Cardiac muscle cell (in vitro differentiated cells and primary cell): ENCODE results near the gene FOXE3. TPM values are rescaled to one million over a fixed set of nuclear protein-coding genes. Genes with fewer than 3 reads are reported as not detected.

Experiments
- DNase-seq, 2 donors: peaks; one replicate each; pipeline versions ENCODE4 v3.0.0 to v3.0.0-alpha.2; 2010 to 2017; ENCODE audit warnings: low read depth in 1 of 2, low spot score in 1 of 2
- H3K27ac ChIP-seq: fragments of 200-600 bp; sonication (generic); 2 replicates; pipeline ENCODE4 v1.5.1; 2016
- H3K27me3 ChIP-seq: fragments of 200-600 bp; sonication (generic); 2 replicates; pipeline ENCODE4 v1.6.0; 2016; ENCODE audit warnings: control low read depth
- H3K36me3 ChIP-seq: fragments of 200-600 bp; sonication (generic); 2 replicates; pipeline ENCODE4 v1.5.1; 2016; ENCODE audit warnings: control low read depth
- H3K4me1 ChIP-seq: fragments of 200-600 bp; sonication (generic); 2 replicates; pipeline ENCODE4 v1.8.1; 2017; ENCODE audit warnings: low read depth, mild to moderate bottlenecking, mixed run types
- H3K4me3 ChIP-seq: fragments of 200-600 bp; sonication (generic); 2 replicates; pipeline ENCODE4 v1.5.1; 2016; ENCODE audit warnings: mild to moderate bottlenecking
- H3K9me3 ChIP-seq: fragments of 200-600 bp; sonication (generic); 2 replicates; pipeline ENCODE4 v1.5.1; 2017; ENCODE audit warnings: low read depth, mild to moderate bottlenecking, control low read depth
- polyA plus RNA-seq: library from polyadenylated mRNA; unstranded; fragments of >200 nt; fragmentation: Nextera tagmentation; extraction: Ambion mirVana; gene quantifications from 2 replicates; pipeline ENCODE4 v1.2.1, GENCODE V29; 2016
- total RNA-seq: library from RNA; depleted of rRNA; stranded (reverse); fragments of >200 nt; gene quantifications from 2 replicates; pipeline ENCODE4 v1.2.3, GENCODE V29; 2016
- TF ChIP-seq, protein P1 (sequence below): IDR thresholded peaks from 2 replicates; pipeline ENCODE4 v1.5.1; 2012; ENCODE audit warnings: low read depth, mild to moderate bottlenecking, low read length

FOXE3 gene
- total and polyA plus RNA-seq, 2 experiments from 2014 or later, result not detected

DNA sequence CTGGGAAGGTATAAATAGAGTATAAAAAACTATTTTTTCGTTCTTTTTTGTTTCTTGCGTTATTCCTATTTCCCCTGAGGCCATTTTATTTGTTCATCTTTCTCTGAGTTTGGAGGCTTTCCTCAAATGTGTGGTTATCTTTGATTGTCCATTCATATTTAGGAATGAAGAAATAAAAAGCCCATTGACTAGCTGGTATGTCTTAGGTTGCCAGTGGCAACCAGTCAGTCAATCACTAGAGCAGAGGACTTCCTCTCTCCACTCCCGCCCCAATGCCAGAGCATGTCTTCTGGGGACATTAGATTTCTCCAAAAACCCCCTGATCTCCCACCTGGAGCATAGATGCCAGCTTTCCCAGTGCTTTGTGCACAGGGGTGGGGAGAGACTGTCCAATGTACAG, 20.7 kb upstream of the FOXE3 start:
- no peak overlapping the region for H3K27ac ChIP-seq
- H3K4me1 ChIP-seq, result no peaks in the 10 kb centered on the region
- no peak for DNase-seq
- H3K4me3 ChIP-seq, result no peak overlapping the region
- TF ChIP-seq, protein P1, sequence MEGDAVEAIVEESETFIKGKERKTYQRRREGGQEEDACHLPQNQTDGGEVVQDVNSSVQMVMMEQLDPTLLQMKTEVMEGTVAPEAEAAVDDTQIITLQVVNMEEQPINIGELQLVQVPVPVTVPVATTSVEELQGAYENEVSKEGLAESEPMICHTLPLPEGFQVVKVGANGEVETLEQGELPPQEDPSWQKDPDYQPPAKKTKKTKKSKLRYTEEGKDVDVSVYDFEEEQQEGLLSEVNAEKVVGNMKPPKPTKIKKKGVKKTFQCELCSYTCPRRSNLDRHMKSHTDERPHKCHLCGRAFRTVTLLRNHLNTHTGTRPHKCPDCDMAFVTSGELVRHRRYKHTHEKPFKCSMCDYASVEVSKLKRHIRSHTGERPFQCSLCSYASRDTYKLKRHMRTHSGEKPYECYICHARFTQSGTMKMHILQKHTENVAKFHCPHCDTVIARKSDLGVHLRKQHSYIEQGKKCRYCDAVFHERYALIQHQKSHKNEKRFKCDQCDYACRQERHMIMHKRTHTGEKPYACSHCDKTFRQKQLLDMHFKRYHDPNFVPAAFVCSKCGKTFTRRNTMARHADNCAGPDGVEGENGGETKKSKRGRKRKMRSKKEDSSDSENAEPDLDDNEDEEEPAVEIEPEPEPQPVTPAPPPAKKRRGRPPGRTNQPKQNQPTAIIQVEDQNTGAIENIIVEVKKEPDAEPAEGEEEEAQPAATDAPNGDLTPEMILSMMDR, result no peak
- no peaks in the 10 kb centered on the region for H3K36me3 ChIP-seq
- peaks cover 74% of the 10 kb centered on the region for H3K27me3 ChIP-seq
- H3K9me3 ChIP-seq, result no peaks in the 10 kb centered on the region

DNA sequence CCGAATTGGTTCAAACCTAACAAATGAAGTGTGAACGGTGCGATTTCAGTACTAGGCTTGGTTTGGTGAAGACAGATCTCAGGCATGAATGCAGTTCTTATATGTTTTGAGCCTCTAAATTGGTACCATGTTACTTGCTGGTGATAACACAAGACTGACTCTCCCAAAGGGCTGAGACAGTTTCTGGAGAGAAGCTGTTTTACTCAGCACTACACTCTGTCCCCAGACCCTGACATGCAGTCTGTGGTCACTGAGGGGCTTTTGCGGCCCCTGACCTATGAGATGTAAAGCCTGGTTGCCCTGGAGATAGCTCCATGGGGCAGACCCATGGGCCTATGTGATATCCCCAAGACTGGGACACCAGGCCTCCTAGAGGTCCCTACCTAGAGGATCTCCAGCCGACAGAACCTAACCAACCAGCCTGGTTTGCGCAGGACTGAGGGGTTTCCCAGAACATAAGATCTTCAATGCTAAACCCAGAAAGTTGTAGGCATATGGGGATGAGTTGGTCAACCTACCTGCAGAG, 19.4 kb upstream of the FOXE3 start:
- no peaks in the 10 kb centered on the region for H3K9me3 ChIP-seq
- no peak overlapping the region for H3K4me3 ChIP-seq
- no peak overlapping the region for H3K27ac ChIP-seq
- no peaks in the 10 kb centered on the region for H3K36me3 ChIP-seq
- no peak for DNase-seq
- H3K4me1 ChIP-seq, result peaks cover 9% of the 10 kb centered on the region
- H3K27me3 ChIP-seq, result peaks cover 79% of the 10 kb centered on the region
- TF ChIP-seq, protein P1, result no peak

DNA sequence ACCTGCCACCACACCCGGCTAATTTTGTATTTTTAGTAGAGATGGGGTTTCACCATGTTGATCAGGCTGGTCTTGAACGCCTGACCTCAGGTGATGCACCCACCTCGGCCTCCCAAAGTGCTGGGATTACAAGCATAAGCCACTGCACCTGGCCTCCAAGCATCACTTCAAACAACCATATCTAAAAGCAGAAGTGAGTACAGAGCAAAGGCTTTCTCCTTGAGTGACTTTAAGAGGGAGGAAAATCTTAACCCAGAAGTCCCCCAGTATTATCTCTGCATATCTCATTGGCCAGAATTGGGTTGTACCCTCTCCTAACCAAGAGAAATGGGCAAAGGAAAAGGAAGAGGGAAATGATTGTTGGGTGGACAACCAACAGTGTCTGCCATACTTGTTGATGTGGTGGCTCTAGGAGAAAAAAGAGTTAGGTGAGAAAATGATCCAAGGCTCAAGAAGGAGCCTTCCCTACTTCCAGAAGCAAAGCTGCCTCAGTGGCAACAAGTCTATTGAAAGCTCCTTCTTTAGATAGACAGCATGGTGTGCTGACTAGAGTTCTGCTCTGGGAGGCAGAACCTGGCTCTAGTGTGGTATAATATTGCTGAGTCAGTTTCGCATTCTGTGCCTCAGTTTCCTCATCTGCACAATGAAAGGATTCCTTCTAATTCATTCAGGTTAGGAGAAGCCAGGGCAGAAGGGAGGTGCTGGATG, 16.8 kb upstream of the FOXE3 start:
- Histone ChIP-seq H3K4me3 (no peak overlapping the region), H3K9me3 (no peaks in the 10 kb centered on the region), H3K4me1 (peaks cover 16% of the 10 kb centered on the region), H3K36me3 (no peaks in the 10 kb centered on the region), H3K27ac (no peak overlapping the region), H3K27me3 (peaks cover 64% of the 10 kb centered on the region)
- DNase-seq, result no peak
- TF ChIP-seq, protein P1, result no peak

DNA sequence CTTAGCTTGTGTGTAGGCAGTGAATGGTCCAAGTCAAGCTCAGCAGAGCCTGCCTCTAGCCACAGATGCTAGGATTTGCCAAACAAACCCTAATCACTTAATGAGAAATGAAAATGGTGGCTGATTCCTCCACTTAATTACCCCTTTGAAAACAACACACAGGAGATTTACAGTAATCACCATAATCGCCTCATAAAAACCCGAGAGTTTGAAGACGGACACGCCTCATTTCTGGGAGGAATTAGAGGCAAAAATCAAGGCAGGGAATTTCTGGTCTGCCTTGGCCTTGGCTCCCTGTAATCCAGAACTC, 16.3 kb upstream of the FOXE3 start:
- DNase-seq, result no peak
- Histone ChIP-seq H3K9me3 (no peaks in the 10 kb centered on the region), H3K27ac (no peak overlapping the region), H3K4me3 (no peak overlapping the region), H3K27me3 (peaks cover 60% of the 10 kb centered on the region), H3K4me1 (peaks cover 16% of the 10 kb centered on the region), H3K36me3 (no peaks in the 10 kb centered on the region)
- TF ChIP-seq, protein P1, result no peak

DNA sequence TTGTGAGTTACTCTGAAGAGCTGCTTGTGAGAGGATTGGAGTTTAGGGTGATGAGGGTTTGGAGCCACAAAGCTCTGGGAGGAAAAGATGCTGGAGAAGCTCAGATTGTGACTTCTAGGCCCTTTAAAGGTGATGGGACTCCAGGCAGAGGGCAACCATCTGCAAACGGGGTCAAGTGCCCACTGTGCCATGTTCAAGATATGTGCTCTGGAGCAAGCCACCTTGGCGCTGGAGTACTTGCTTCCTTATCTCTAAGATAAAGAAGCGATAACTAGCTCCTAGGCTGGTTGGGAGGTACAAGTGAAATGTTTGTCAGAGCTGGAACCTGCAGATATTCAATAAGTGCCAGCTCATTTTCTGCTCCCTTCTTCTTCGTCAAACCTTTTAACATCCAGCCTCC, 14.3 kb upstream of the FOXE3 start:
- peaks cover 52% of the 10 kb centered on the region for H3K27me3 ChIP-seq
- H3K27ac ChIP-seq, result no peak overlapping the region
- H3K4me3 ChIP-seq, result no peak overlapping the region
- no peak for DNase-seq
- TF ChIP-seq, protein P1, result no peak
- H3K36me3 ChIP-seq, result no peaks in the 10 kb centered on the region
- peaks cover 16% of the 10 kb centered on the region for H3K4me1 ChIP-seq
- no peaks in the 10 kb centered on the region for H3K9me3 ChIP-seq

DNA sequence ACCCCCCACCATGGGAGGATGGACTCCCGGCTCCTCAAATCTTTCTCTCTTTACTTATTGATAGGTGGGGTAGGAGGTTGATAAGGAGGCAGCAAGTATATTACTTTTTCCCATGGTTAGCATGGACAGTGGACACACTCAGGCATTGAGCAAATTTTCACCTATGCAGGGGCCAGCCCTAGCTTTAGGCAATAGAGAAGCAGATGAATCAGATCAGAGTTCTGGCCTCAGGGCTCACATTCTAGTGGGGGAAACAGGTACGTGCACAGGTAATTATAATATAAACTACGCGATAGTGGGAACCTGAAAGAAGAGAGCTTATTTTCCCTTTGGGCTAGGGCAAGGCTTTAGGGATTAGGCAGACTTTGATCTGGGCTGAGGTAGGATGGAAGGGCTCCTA, 13.5 kb upstream of the FOXE3 start:
- no peak for DNase-seq
- Histone ChIP-seq H3K36me3 (no peaks in the 10 kb centered on the region), H3K4me3 (no peak overlapping the region), H3K9me3 (no peaks in the 10 kb centered on the region), H3K27me3 (peaks cover 49% of the 10 kb centered on the region), H3K4me1 (peaks cover 16% of the 10 kb centered on the region), H3K27ac (no peak overlapping the region)
- TF ChIP-seq, protein P1, result no peak
